ENCODE measurements around the gene NKX6-1.

DNA sequence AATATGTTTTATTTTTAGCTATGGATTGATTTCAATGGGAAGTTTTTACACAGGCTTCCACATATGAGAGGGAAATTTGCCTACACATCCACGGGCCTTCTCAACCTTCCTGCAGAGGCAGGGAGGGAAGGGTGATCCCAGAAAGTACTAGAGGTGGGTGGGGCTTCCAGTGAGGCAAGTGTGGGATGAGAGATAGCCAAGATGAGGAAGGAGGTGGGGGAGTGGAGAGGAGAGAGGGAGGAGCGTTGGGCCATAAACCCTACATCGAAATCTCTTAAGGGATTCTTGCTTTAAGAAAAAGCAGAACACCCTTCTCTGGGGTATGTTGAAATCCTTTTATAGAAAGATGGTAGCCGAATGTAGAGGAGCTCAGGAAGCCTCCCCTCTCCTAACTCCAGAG lies 19.0 kb downstream of the NKX6-1 start:
- TF ChIP-seq POLR2AphosphoS5 (IDR thresholded peaks at IDR 0.05) (no peak), POLR2A (IDR thresholded peaks at IDR 0.05) (no peak)
- TF ChIP-seq, protein P1, sequence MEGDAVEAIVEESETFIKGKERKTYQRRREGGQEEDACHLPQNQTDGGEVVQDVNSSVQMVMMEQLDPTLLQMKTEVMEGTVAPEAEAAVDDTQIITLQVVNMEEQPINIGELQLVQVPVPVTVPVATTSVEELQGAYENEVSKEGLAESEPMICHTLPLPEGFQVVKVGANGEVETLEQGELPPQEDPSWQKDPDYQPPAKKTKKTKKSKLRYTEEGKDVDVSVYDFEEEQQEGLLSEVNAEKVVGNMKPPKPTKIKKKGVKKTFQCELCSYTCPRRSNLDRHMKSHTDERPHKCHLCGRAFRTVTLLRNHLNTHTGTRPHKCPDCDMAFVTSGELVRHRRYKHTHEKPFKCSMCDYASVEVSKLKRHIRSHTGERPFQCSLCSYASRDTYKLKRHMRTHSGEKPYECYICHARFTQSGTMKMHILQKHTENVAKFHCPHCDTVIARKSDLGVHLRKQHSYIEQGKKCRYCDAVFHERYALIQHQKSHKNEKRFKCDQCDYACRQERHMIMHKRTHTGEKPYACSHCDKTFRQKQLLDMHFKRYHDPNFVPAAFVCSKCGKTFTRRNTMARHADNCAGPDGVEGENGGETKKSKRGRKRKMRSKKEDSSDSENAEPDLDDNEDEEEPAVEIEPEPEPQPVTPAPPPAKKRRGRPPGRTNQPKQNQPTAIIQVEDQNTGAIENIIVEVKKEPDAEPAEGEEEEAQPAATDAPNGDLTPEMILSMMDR (IDR thresholded peaks at IDR 0.05 in 8 of 11, conservative IDR thresholded peaks at IDR 0.05 in 3 of 11), result no peak

Measured in spleen (tissue), 7 donors.